ENCODE measurements around the gene EYA2.

DNA sequence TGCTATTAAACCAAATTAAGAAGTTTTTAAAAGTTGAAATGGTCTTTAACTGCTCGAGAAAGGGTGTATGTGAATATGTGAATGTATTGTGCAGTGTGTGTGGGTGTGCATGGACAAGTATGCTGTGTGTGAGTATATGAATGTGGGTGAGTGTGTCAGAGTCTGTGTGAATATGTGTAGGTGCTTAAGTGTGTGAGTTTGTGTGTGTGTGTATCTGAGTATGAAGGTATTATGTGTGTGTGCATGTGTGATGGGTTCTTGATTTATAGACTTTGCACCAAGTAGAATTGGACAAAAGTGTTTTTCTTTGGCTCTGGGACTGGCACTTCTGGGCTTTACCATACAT is 21.6 kb downstream of the EYA2 start:
- TF ChIP-seq, protein P1, sequence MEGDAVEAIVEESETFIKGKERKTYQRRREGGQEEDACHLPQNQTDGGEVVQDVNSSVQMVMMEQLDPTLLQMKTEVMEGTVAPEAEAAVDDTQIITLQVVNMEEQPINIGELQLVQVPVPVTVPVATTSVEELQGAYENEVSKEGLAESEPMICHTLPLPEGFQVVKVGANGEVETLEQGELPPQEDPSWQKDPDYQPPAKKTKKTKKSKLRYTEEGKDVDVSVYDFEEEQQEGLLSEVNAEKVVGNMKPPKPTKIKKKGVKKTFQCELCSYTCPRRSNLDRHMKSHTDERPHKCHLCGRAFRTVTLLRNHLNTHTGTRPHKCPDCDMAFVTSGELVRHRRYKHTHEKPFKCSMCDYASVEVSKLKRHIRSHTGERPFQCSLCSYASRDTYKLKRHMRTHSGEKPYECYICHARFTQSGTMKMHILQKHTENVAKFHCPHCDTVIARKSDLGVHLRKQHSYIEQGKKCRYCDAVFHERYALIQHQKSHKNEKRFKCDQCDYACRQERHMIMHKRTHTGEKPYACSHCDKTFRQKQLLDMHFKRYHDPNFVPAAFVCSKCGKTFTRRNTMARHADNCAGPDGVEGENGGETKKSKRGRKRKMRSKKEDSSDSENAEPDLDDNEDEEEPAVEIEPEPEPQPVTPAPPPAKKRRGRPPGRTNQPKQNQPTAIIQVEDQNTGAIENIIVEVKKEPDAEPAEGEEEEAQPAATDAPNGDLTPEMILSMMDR (IDR thresholded peaks at IDR 0.05): no peak
- no peak for TF ChIP-seq POLR2A (IDR thresholded peaks at IDR 0.05)

Measured in heart left ventricle (tissue), 13 donors.